DMS153 treated with DMSO at 0.1 percent for 48 hours (cell line): ENCODE measurements around the gene CABYR.

Source experiments
- DNase-seq: peaks from one replicate; lab custom pipeline; 2025; ENCODE audit not compliant: unreplicated experiment; lab: John Stamatoyannopoulos, UW

Gene CABYR

GRCh38 chr18:24189007-24189528 lies 50.2 kb downstream of the CABYR start:
- no peak for DNase-seq

GRCh38 chr18:24189664-24190346 lies 50.9 kb downstream of the CABYR start:
- no peak for DNase-seq

DNA sequence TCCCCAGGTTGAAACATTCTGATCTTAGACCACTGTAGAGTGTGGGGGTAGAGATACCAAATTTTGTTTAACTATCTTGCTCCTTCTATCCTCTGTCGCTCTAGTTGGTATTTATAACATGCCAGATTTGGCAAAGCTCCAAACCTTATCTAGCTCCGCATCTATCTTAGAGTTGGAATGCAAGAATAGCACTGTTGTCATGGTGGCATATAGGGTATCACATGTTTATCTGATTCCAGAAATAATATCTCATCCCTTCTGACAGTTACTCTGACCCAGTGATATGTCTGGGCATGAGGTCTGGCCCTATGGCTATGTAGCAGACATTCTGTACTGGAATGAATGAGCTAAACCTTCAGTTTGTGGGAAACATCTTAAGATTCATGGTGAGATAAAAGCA lies 51.7 kb downstream of the CABYR start:
- no peak for DNase-seq

DNA sequence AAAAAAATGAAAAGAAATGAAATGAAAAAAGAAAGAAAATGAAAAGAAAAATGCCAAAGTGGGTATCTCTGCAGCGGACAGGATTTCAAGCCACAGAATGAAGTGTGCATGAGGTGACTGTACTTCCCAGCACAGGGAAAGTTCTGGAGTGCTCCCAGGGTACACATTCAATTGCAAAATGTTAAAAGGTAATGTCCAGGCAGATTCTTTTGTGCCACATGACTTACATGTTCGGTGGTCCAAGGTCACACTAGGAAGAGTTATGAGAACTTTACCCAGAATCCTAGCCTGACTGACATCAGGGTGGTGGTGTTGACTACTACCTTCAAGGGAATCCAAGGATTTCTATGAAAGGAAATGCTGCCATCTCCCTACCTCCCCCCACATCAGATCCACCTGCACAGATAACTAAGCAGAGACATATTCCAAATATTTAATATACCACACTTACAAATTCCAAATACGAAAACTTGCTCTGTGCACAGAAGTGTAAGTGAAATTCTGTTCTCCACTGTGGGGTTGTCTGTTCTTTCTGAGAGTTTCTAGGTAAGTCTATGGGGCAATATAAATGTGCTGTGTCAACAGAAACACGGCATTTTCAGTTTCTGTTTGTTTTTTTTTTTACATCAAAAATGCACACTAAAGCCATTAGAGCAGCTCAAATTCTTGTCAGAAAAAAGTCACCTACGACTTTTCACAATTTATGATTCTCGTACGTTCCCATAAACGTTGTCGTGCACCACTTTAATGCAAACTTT lies 56.6 kb downstream of the CABYR start:
- no peak for DNase-seq

DNA sequence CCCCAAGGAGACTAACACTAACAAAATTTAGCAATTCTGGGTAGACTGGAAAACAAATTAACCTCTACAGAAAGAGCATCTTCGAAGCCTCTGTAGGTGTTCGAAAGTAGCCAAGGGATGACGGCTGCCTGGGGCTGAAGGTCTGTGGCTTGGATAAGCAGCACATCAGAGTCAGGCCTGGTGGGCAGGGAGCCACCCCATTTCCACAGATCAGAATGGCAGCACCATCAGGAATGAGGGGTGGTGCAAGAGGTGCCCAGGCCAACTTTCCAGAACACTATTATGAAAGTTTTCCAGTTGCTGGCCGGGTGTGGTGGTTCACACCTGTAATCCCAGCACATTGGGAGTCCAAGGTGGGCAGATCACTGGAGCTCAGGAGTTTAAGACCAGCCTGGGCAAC lies 57.9 kb downstream of the CABYR start:
- DNase-seq = no peak

GRCh38 chr18:24197412-24197811 lies 58.5 kb downstream of the CABYR start:
- DNase-seq = no peak

- no peak for DNase-seq
These were observed 59.6 kb downstream of the CABYR start for GRCh38 chr18:24198461-24198860.

DNA sequence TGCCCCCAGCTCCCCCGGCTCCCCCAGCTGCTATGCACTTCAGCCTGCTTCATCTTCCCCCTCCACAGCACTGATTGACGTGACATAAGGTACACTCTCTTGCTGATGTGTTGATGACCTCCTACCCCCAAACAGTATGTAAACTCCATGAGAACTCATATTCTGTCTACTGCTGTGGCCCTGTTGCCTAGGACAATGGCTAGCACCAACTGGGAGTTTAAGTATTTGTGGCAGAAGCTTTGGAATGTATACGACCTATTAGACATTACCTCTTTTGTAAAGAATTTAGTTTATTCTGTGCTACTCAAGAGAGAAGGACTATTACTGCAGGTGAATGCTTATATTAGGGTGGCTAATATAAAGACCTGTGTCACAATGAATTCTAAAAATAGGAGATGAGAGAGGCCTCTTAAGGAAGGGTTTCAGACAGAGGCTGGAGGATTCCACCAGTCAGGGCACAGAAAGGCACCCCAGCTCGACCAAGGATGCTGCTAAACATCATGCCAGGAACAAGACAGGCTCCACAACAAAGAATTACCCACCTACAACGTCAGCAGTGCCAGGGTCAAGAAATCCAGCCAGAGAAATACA lies 60.6 kb downstream of the CABYR start:
- no peak for DNase-seq

DNA sequence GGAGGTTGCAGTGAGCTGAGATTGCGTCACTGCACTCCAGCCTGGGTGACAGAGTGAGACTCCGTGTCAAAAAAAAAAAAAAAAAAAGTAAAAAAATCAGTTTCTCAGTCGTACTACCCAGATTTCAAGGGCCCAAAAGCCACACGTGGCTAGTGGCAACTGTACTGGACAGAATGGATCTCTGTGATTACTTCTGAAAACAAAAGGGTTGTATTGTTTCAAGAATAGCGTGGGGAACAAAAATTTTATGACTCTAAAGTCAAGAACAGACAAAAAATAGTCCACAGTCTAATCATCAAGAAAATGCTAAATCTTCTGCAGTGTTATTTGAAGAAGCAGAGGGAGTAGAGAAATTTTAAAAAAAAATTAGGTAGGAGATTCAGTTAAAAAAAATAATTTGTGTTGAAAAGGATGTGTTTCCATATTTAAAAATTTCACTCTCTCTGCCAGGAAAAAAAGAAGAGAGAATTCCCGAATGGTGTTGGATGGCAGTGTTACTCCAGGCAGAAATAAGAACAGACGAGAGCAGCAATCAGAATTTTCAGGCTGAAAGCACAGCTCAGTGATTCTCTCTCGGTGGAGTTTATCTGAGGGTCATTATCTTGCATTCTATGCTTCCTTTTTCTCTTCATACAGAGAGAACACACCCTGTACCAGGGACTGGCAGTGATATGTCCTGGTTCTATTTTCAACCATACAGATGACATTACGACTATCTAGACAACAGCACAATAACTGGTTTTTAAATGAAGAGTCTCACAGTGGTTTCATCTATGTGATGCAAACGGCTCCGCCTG lies 61.8 kb downstream of the CABYR start:
- DNase-seq = no peak

DNA sequence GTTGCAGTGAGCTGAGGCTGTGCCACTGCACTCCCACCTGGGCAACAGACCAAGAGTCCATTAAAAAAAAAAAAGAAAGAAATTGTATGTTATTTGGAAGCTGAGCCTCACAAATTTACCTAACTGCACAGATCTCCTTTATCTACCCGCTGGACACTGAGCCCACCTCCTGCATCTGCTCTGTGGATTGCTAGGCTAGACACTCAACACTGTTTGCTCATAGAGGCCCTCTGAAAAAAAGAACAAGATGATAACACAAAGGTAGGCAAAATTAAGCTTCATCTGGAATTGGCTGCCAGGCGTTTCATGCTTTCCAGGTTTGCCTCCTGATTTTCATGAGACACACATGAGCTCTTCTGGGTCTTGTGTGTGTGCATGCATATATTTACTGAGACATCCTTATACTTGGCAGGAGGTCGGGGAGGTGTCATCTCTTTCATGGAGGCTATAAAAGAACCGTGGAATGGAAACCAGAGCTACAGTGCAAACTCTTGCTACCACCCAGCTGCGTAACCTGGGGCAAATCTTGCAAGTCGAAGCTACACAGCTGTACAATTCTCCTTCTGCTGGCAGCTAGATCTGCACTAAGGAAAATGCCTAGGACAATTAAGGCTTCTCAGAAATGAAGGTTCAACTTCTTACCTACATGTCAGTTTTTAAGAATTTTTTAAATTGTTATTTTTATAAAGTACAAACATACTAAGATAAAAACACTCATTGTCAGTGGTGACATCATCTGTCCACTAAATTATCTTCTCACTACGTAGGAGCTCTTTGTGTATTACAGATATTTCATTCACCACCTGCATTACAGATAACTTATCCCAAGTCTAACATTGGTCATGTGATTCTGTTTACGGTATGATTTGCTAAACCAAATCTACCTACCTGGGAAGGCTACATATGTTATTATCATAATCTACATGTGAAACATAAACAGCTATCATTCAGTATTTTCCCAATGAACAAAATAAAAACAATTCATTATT lies 63.1 kb downstream of the CABYR start:
- no peak for DNase-seq

DNA sequence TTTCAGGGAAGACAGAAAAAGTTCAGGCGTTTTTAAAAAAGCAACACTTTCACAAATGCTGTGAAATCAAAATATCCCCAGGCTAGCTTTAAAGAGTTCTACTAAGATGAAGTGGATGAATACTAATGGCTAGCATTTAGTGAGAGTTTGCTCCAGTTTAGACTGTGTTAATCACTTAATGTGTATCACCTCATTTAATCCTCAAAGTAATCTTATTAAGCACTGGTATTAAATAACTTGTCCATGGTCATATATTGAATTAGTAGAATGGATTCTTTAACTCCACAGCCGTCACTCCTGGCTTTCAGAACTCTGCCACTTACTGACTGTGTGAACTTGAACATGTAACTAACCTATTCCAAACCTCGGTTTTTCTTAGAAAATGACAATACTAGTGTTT lies 66.0 kb downstream of the CABYR start:
- no peak for DNase-seq

GRCh38 chr18:24208270-24209035 lies 69.6 kb downstream of the CABYR start:
- no peak for DNase-seq

- no peak for DNase-seq
These were observed 70.7 kb downstream of the CABYR start for GRCh38 chr18:24209558-24209957.
